Skeletal muscle tissue (tissue), 5 donors: ENCODE data around the gene DRICH1. TPM values are rescaled to one million over a fixed set of nuclear protein-coding genes. Genes with fewer than 3 reads are reported as not detected.
"Not testable (repeated sequence)": the region's sequence is repeated elsewhere in the genome, so short reads cannot be mapped to it uniquely, and the experiment has no call there.

Experiments used
- H3K27ac ChIP-seq: one replicate; pipeline ENCODE4 v1.7.0; 2013; ENCODE audit warnings: mild to moderate bottlenecking, low read depth, low read length, inconsistent platforms
- H3K27me3 ChIP-seq, 3 donors: one replicate each; pipeline ENCODE4 v1.7.0; 2013; ENCODE audit warnings: low read length in 3 of 3; ENCODE audit not compliant: control insufficient read depth in 3 of 3, insufficient read depth in 3 of 3
- H3K36me3 ChIP-seq, 3 donors: one replicate each; pipeline ENCODE4 v1.7.0; 2013; ENCODE audit warnings: low read length in 3 of 3; ENCODE audit not compliant: control insufficient read depth in 3 of 3, insufficient read depth in 3 of 3
- H3K4me1 ChIP-seq, 3 donors: one replicate each; pipeline ENCODE4 v1.7.0; 2013; ENCODE audit warnings: low read length in 3 of 3, mild to moderate bottlenecking in 3 of 3; ENCODE audit not compliant: control insufficient read depth in 3 of 3, insufficient read depth in 3 of 3
- H3K4me3 ChIP-seq, 3 donors: one replicate each; pipeline ENCODE4 v1.7.0; 2013; ENCODE audit warnings: low read length in 3 of 3
- H3K9ac ChIP-seq, 3 donors: one replicate each; pipeline ENCODE4 v1.7.0; 2013; ENCODE audit warnings: low read length in 3 of 3, mild to moderate bottlenecking in 3 of 3, moderate library complexity in 2 of 3, low read depth in 1 of 3
- H3K9me3 ChIP-seq, 3 donors: one replicate each; pipeline ENCODE4 v1.7.0; 2013; ENCODE audit warnings: low read length in 3 of 3; ENCODE audit not compliant: control insufficient read depth in 3 of 3
- small RNA-seq: library from RNA; depleted of rRNA; stranded (forward); fragments of <200 nt; gene quantifications from one replicate; pipeline ENCODE3, GENCODE V24; 2014
- total RNA-seq: library from RNA; depleted of rRNA; stranded (reverse); fragments of >200 nt; gene quantifications from one replicate; pipeline ENCODE4 v1.2.3, GENCODE V29; 2014
- donor health status: Osteomylitis.

DRICH1 gene
- total RNA-seq, 1 donor from 2014 or later, result 0.52 TPM

DNA sequence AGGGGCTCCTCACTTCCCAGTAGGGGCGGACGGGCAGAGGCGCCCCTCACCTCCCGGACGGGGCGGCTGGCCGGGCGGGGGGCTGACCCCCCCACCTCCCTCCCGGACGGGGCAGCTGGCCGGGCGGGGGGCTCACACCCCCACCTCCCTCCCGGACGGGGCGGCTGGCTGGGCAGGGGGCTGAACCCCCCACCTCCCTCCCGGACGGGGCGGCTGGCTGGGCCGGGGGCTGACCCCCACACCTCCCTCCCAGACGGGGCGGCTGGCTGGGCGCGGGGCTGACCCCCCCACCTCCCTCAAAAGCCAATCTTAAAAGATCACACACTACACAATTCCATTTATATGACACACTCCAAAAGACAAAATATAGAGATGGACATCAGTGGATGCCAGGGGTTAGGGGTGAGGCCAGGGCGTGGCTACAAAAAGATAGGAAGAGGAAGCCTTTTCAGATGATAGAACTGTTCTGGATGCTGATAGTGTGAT is 71.1 kb downstream of the DRICH1 start:
- H3K36me3 ChIP-seq, H3K9me3 ChIP-seq, H3K4me1 ChIP-seq, H3K9ac ChIP-seq, H3K27ac ChIP-seq, H3K4me3 ChIP-seq: not testable (repeated sequence)
- H3K27me3 ChIP-seq, result peaks cover 32 to 46% (median 33%) of the 10 kb centered on the region in 3 donors

DNA sequence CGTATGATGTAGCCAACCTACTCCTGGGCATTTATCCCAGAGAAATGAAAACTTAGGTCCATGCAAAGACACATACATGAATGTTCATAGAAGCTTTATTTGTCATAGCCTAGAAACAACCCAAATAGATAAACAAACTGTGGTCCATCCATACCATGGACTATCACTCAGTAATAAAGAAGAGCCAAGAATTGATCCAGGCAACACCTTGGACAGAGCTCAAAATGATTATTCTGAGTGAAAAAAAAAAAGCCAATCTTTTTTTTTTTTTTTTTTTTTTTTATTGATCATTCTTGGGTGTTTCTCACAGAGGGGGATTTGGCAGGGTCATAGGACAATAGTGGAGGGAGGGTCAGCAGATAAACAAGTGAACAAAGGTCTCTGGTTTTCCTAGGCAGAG is 71.9 kb downstream of the DRICH1 start:
- not testable (repeated sequence) for H3K36me3 ChIP-seq, H3K4me1 ChIP-seq, H3K27ac ChIP-seq, H3K9me3 ChIP-seq, H3K4me3 ChIP-seq, H3K9ac ChIP-seq
- peaks cover 23 to 43% (median 30%) of the 10 kb centered on the region in 3 donors for H3K27me3 ChIP-seq

Small RNA genes within 50 kb of the gene (small RNA-seq; reads per million reads assigned to genes)
- not detected for gene AP000346.3

Other genes starting within 250 kb of the DRICH1 start
- gene IGLL1, start 52.0 kb downstream of the DRICH1 start, total RNA-seq, result not detected
- gene RGL4, start 58.7 kb upstream of the DRICH1 start, total RNA-seq, result 0.52 TPM
- gene ZNF70, start 118.8 kb upstream of the DRICH1 start, total RNA-seq, result 3.1 TPM
- not detected for gene VPREB3, start 122.1 kb upstream of the DRICH1 start, total RNA-seq
- not detected for gene C22orf15, start 130.7 kb upstream of the DRICH1 start, total RNA-seq
- 3.7 TPM for gene CHCHD10, start 135.7 kb upstream of the DRICH1 start, total RNA-seq
- gene MMP11, start 140.5 kb upstream of the DRICH1 start, total RNA-seq, result 6.3 TPM
- gene SMARCB1, start 154.6 kb upstream of the DRICH1 start, total RNA-seq, result 13.6 TPM
- gene DERL3, start 206.7 kb upstream of the DRICH1 start, total RNA-seq, result 1.0 TPM
- 2.1 TPM for gene SLC2A11, start 225.6 kb upstream of the DRICH1 start, total RNA-seq